NT2/D1 (cell line): ENCODE measurements around the gene ECI2.

Experiments used
- YY1 ChIP-seq: IDR thresholded peaks from 2 replicates; pipeline ENCODE4 v1.6.1; 2011; ENCODE audit not compliant: insufficient read length, insufficient read depth
- ZNF274 ChIP-seq: IDR thresholded peaks from 2 replicates; pipeline ENCODE4 v1.6.1; 2011; ENCODE audit warnings: mild to moderate bottlenecking, low read depth, low read length

DNA sequence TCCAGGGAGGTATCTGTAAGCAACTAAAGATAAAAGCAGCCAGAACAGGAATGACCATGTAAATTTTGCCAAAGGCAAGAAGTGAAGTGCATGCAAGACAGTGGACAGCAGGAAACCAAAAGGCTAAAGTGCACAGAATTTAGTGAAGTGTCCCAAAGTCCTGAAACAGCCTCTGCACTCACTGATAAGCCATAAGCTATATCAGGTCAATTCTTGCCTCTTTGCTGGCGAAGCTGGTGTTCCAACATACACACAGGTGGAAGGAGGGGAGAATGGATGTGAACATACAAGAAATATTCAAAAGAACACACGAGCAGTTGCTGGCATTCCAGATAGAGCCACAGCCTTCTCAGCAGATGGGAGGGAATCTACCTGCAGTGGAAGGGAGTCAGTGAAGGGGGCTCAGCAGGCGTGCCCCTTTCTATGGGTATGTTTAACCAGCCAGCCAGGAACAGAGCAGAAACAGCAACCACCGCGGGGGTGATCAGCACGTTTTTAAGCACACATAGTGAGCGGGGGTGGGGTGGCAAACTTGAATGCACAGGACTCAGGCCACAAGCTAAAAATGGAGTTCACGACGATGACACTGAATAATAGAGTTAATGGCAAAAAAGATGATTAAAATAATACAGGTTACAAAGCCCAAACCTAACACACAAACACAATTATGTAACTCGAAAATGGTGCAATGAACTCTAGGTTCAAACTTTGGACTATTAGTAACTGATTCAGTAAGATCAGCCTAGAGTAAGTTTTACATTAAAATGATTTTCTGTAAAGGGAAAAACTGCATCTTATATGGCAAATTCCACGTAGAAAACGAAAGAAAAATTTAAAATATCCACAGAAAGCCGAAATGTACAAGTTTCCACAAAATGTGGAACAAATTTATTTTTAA, 1.2 kb downstream of the ECI2 start:
- no peak for TF ChIP-seq YY1
- no peak for TF ChIP-seq ZNF274
